HG02981 (cell line): Measurements from ENCODE around the gene IL15.

ENCODE experiments used
- ATAC-seq: cut with Tn5 transposase; IDR thresholded peaks from one replicate; pipeline ENCODE4 v1.9.1; 2021; ENCODE audit warnings: mild to moderate bottlenecking, moderate library complexity; ENCODE audit not compliant: unreplicated experiment

IL15 gene

GRCh38 chr4:141761926-141762325 lies 125.5 kb downstream of the IL15 start:
- ATAC-seq = no peak

GRCh38 chr4:141763374-141763773 lies 127.0 kb downstream of the IL15 start:
- ATAC-seq = no peak

- no peak for ATAC-seq
Observed at GRCh38 chr4:141768954-141769353, 132.6 kb downstream of the IL15 start.

GRCh38 chr4:141771889-141772830 lies 135.8 kb downstream of the IL15 start:
- no peak for ATAC-seq

- no peak for ATAC-seq
Observed at GRCh38 chr4:141772838-141773237, 136.5 kb downstream of the IL15 start.

GRCh38 chr4:141782205-141782604 lies 145.8 kb downstream of the IL15 start:
- ATAC-seq = no peak
